ENCODE data around the gene FLT3LG.
A peak's percentile ranks its signal among the peaks of the same experiment; 100 is the strongest.

The FLT3LG gene

DNA sequence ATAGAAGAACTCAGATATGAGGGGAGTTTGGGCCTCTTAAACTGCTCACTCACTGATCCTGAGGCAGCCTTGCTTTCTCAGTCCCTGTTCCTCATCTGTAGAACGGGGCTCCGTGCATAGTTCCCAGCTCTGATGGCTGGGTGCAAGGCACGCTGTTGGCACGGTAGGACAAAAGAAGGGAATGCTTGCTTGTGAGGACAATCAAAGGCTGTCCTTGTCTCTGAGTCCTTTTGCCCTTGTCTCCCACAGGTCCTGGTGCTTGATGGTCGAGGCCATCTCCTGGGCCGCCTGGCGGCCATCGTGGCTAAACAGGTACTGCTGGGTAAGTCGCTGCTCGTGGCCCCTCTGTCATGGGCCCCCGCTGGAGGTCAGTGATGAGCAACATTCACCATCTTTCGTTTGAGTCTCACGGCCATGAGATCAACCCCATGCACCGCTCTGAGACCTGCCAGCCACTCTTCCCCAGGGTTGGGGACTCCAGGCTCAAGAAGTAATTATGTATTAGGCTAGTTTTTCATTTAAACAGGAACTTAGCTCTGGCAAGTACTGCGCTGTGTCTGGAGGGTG lies 15.7 kb downstream of the FLT3LG start:
- no peak for DNase-seq

DNA sequence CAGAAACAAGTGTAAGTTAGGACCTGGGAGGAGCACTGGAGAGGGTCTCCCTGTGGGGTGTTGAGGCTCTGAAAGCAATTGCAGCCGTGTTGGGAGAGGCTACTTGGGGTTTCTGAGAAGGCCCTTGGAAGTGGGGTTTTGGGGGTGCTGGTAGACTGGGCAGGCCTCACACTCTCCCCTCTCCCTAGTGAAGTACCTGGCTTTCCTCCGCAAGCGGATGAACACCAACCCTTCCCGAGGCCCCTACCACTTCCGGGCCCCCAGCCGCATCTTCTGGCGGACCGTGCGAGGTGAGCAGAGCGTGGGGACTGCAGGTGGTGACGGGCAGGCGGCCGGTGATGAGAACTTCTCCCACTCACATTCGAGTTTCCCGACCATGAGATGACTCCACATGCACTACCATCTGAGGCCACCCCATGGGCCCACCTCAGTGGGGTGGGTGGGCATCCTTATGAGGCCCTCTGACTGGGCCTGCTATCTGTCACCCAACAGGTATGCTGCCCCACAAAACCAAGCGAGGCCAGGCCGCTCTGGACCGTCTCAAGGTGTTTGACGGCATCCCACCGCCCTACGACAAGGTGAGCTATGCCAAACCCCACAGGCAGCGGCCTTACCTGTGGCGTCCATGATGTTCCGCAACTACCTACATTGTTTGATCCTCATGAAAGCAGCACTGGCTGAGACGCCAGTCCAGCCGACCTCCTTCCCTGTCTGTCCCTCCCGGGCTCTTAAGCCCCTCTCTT lies 16.4 kb downstream of the FLT3LG start:
- DNase-seq = no peak

DNA sequence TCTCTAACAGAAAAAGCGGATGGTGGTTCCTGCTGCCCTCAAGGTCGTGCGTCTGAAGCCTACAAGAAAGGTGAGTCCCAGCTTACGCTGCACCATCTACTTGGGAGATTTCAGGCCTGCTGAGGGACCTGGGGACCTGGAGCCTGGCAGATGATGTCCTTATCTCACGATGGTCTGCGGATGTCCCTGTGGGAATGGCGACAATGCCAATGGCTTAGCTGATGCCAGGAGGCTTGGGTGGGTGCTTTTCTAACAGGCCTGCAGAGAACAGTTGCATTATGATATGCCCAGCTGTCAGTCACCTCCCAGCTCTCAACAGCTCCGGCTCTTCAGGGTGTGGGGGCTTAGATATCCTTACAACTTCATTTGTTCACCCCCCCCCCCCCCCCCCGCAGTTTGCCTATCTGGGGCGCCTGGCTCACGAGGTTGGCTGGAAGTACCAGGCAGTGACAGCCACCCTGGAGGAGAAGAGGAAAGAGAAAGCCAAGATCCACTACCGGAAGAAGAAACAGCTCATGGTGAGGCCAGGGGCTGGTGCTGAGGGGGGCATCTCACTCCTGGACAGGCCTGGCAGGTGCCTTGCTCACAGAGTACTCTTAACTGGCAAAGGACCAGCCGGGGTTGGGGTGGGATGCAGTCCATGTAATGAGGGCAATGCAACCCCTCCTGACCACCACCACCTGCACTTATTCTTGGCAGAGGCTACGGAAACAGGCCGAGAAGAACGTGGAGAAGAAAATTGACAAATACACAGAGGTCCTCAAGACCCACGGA lies 17.2 kb downstream of the FLT3LG start:
- DNase-seq = no peak

DNA sequence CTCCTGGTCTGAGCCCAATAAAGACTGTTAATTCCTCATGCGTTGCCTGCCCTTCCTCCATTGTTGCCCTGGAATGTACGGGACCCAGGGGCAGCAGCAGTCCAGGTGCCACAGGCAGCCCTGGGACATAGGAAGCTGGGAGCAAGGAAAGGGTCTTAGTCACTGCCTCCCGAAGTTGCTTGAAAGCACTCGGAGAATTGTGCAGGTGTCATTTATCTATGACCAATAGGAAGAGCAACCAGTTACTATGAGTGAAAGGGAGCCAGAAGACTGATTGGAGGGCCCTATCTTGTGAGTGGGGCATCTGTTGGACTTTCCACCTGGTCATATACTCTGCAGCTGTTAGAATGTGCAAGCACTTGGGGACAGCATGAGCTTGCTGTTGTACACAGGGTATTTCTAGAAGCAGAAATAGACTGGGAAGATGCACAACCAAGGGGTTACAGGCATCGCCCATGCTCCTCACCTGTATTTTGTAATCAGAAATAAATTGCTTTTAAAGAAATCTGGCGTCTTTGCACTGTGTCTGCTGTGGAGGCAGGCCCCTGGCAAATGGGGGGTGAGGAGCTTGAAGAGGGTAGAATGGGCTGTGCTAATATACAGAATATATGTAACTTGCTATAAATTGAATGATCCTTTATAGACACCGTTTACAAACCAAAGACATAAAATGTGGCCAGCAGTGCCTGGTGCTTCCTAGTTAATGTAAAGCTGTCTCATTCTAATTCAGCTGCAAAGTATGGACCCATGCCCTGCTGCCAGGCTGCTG lies 18.0 kb downstream of the FLT3LG start:
- DNase-seq = no peak

DNA sequence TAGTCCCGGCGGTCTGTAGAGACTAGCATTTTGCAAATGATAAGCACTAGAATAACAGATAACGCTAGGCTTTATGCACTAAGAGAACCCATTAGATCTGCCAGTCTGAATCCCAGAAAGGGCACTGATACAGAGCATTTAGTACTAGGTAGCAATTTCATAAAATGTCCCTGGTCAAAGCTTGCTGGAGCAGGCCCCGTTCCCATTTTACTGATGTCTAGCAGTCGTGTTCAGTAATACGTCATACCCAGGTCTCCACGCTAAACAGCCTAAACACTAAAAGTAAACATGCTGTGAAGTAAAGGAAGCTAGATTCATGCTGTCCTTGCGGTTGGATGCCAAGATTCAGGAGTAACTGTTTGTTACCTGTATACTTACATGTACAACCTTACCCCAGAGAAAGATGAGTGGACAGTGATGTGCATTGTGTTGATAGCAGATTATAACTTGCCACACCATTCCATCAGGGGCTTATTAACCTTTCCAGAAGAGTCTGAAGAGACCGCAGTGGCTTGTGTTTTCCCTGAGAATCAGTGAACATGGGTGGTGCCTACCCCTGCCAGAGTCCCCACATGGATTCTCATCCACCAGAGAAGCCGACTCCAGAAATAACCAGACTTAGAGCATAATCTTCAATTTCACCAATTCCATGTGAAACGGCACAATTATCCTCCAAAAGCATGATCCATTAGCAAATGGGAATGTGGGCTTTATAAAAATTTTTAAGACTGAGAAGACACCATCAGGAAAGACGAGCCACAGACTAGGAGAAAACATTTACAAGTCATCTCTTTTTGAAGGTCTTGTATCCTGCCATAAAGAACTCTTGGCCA lies 18.8 kb downstream of the FLT3LG start:
- no peak for DNase-seq

DNA sequence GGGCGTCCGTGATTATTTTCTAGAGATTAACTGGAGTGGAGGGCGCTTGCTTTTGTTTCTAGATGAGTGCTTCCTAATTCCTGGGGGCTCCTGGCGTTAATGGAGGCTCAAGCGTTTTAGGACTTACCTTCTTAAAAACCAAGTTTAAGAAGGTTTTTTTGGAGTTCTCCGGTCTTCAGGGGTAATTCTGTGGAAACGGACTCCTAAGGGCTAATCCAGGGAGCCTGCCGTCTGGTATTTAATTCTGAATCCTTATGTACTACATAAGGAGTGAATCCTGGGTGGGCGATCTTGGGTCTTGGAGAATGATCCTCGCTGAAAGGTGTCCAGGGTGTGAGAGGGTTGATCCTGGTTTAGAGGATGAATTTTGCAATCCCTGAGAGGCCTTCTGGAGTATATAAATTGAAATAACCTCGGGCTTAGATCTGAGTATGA lies 22.6 kb downstream of the FLT3LG start:
- DNase-seq = no peak

DNA sequence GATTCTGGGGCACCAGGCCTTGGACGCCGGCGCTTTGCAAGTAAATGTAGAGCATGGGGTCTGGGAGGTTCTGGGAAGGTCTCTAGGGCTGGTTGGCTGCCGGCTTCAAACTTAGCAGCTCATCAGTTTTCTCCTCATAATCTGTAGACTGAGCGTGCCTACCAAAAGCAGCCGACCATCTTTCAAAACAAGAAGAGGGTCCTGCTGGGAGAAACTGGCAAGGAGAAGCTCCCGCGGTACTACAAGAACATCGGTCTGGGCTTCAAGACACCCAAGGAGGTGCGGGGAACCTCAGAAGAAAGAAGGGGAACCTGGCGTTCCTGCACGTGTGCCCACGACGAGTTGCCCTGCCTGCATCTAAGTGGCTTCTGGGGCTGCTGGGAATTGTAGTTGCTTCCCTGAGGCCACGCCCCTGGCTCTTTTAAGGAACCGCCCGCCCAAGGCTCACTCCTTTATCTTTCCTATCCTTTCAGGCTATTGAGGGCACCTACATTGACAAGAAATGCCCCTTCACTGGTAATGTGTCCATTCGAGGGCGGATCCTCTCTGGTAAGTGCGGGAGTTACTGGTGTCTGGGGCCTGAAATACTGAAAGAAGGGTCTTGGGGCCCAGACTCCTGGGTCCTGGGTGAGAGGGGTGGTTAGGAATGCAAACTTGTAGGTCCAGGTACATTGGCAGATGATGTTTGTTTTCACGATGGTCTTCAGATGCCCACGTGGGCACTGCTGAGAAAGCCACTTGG lies 23.2 kb downstream of the FLT3LG start:
- no peak for DNase-seq

DNA sequence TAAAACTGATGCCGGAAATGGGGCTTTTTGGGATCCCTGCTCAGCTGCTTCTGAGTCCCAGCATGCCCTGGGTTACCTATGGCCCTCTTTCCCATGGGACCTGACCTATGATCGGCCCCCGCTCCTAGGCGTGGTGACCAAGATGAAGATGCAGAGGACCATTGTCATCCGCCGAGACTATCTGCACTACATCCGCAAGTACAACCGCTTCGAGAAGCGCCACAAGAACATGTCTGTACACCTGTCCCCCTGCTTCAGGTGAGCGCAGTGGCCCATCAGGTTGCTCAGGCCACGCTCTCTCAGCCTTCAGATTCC lies 23.7 kb downstream of the FLT3LG start:
- no peak for DNase-seq

DNA sequence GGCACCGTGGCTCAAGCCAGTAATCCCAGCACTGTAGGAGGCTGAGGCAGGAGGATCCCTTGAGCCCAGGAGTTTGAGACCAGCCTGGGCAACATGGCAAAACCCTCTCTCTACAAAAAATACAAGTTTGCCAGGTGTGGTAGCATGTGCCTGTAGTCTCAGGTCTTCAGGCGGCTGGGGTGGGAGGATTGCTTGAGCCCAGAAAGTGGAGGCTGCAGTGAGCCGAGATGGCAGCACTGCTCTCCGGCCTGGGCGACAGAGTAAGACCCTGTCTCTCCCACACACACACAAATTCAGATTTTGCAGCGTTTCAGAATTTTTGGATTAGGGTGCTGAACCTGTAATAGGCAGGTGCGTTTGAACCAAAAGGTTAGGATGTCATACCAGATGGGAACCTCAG lies 24.5 kb downstream of the FLT3LG start:
- DNase-seq = no peak

DNA sequence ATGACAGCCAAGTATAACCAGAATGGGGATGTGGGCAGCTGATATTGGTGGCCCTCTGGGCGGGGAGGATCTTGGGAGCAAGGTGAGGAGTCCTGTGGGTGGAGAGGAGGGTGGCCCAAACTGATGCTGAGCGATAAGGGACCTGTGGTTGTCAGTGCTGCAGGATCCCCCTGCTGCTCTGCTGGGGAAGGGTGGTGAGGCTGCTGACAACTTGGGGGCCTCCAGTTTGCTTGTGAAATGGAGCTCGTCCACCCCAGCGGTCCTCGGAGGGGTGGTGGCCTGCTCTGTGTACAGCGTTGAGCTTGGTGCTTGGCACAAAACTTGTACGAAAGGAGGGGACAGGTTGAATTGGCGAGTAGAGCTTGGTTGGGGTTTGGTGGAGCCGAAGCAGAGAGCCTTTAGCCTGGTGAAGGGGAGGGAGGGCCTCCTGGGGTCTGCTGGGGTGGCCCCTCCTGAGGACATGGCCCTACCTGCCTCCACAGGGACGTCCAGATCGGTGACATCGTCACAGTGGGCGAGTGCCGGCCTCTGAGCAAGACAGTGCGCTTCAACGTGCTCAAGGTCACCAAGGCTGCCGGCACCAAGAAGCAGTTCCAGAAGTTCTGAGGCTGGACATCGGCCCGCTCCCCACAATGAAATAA lies 25.1 kb downstream of the FLT3LG start:
- DNase-seq = no peak

DNA sequence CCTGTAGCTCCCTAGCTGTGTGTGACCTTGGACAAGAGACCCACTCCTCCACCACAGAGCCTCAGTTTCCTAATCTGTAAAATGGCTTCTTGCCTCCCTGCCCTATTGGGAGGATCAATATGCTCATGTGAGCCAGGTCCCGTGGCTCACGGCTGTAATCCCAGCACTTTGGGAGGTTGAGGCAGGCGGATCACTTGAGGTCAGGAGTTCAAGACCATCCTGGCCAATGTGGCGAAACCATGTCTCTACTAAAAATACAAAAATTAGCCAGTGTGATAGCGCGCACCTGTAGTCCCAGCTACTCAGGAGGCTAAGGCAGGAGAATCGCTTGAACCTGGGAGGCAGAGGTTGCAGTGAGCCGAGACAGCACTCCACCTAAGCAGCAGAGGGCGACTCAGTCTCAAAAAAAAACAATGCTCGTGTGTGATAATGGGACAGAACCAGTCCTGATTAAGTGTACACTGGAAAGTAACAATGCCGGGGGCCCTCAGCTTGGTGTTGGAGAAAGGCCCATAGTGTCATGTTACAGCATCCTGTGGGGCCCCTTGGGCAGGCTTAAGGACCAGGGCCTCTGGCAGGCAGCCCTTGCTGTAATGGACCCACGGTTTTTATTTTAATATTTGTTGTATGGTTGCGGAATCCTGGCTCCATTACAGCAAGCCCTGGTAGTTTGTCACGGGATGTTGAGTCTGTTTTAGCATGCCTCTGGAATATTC lies 29.0 kb downstream of the FLT3LG start:
- no peak for DNase-seq

DNA sequence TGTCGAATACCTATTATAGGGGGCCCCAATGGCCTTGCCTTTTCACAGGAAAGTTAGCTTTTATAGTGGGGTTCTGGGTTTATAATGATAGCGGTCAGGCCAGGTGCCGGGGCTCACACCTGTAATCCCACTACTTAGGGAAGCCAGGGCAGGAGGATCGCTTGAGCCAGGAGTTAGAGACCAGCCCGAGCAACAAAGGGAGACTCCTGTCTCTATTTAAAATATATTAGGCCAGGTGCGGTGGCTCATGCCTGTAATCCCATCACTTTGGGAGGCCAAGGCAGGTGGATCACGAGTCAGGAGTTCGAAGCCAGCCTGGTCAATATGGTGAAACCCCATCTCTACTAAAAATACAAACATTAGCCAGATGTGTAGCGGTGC lies 29.6 kb downstream of the FLT3LG start:
- DNase-seq = no peak

DNA sequence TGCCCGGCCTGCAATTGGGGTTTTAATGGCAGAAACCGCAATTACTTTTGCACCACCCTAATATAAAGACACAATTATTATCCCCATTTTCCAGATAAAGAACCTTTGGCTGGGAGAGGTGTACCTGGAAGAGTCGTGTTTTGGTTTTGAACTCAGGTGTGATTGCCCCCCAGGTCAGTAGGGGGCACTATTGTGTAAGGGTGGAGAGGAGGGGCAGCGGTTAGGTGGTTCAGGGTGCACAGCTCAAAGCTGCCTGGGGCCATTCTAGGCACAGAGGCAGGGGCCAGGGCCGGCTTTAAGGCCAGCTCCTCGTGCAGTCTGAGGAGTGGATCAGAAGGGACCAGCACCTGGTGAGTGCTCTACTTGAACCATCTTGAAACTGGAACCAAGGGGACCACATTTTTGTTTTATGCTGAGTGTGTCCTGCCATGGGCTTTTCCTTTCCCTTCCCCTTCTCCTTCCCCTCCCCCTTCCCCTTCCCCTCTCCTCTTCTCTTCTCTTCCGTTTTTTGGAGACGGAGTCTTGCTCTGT lies 32.6 kb downstream of the FLT3LG start:
- peak; percentile 66 for DNase-seq

DNA sequence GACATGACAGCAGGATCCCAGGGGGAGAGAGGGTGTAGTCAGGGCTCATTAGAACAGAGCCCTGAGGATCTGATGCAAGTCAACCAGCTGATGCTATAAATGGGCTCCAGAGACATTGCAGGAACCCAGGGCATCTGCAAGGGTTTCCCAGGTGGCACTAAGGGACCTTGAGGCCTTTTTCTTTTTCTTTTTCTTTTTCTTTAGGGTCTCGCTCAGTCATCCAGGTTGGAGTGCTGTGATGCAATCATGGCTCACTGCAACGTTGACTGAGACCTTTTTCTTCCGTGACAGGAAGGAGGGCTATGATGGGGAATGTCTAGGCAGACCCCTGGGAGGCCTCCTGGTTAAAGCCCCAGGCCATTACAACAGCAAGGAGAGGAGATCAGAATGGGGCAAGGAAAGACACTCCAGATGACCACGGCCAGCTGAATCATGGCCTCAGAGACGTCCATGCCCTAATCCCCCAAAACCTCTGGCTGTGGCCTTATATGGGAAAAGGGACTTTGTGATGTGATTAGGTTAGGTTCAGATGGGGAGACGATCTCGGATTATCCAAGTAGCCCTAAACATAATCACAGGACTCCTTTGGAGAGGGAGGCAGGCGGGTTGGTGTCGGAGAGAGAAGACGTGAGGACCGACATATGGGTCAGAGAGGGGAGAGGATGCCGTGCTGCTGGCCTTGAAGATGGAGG lies 33.9 kb downstream of the FLT3LG start:
- DNase-seq = no peak

DNA sequence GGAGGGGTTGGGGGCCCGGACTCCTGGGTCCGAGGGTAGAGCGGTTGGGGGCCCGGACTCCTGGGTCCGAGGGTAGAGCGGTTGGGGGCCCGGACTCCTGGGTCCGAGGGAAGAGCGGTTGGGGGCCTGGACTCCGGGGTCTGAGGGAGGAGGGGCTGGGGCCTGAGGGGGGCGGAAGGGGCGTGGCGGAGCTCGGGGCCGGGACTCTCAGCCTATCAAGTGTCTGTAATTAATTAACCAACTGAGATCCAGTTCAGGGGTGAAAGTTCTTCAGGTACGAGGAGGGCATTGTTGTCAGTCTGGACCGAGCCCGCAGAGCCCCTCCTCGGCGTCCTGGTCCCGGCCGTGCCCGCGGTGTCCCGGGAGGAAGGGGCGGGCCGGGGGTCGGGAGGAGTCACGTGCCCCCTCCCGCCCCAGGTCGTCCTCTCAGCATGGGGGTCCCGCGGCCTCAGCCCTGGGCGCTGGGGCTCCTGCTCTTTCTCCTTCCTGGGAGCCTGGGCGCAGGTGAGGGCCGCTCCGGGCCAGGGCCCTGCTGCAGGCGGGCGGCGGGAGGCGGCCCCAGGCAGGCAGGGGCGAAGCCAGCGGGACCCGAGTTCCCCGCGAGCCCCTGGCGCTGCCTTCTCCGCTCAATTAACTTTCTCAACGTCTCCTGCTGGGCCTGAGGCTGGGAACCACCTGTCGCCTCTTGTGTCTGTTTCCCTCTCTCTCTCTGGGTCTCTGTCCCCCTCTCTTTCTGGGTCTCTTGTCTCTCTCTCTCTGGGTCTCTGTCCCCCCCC lies 39.1 kb downstream of the FLT3LG start:
- DNase-seq = no peak

DNA sequence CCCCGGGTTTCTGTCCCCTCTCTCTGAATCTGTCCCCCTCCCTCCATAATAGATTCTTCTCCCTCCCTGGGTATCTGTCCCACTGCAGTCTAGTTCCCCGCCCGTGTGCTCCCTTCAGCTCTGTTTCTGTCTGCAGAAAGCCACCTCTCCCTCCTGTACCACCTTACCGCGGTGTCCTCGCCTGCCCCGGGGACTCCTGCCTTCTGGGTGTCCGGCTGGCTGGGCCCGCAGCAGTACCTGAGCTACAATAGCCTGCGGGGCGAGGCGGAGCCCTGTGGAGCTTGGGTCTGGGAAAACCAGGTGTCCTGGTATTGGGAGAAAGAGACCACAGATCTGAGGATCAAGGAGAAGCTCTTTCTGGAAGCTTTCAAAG lies 39.7 kb downstream of the FLT3LG start:
- no peak for DNase-seq

DNA sequence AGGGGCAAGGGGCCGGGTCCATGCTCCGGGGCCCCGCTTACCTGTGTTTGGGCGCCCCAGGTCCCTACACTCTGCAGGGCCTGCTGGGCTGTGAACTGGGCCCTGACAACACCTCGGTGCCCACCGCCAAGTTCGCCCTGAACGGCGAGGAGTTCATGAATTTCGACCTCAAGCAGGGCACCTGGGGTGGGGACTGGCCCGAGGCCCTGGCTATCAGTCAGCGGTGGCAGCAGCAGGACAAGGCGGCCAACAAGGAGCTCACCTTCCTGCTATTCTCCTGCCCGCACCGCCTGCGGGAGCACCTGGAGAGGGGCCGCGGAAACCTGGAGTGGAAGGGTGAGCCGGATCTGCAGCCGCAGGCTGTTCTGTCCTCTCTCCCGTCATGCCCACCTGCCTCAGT lies 40.1 kb downstream of the FLT3LG start:
- no peak for DNase-seq

DNA sequence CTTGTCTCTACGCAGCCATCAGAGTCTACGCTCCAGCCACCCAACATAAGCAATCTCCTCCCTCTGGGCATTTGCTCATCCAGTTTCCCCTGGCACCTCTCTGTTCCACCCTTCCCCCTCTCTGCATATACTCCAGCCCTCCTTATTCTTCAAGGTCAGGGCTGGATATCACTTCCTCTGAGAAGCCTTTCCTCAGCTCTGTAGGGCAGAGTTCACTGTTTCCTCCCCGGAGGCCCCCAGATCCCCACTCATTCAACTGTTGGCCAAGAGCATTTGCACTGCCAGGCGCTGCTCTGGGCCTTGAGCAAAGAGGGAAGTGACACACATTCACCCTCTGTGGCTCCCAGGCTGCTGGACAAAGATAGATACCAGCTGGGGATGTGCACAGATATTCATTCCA lies 41.8 kb downstream of the FLT3LG start:
- no peak for DNase-seq

DNA sequence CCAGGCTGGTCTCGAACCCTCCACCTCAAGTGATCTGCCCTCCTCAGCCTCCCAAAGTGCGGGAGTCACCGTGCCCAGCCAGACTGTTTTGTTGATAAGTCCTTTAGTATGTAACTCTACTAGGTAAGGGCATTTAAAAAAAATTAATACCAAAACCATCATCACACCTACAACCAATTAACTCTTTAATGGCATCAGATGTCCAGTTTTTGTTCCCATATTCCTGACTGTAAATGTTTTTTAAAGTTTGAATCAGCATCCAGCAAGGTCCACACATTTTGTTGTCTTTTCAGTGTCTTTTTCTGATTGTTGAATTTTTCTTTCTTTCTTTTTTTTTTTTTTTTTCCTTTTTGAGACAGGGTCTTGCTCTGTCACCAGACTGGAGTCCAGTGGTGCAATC lies 44.0 kb downstream of the FLT3LG start:
- DNase-seq = no peak
